Measurements from ENCODE around the gene DAO.

DAO gene

GRCh38 chr12:108849660-108850059, 30.2 kb upstream of the DAO start:
- TF ChIP-seq CTCF (IDR thresholded peaks at IDR 0.05; ENCODE audit: borderline replicate concordance, control extremely low read depth, extremely low read depth, insufficient read depth, missing control alignments): no peak
- in situ Hi-C loops (cut with MboI; ENCODE audit: low sequenced_read_pairs, unreplicated experiment): no loop called here
- DNase-seq (ENCODE audit: low spot score): no peak

- in situ Hi-C loops (cut with MboI; ENCODE audit: low sequenced_read_pairs, unreplicated experiment): no loop called here
- peak; percentile 27 for TF ChIP-seq CTCF (IDR thresholded peaks at IDR 0.05; ENCODE audit: borderline replicate concordance, control extremely low read depth, extremely low read depth, insufficient read depth, missing control alignments)
- DNase-seq (ENCODE audit: low spot score): peak; percentile 83
Measured at GRCh38 chr12:108850854-108851573, 28.9 kb upstream of the DAO start.

- no peak for TF ChIP-seq CTCF (IDR thresholded peaks at IDR 0.05; ENCODE audit: borderline replicate concordance, control extremely low read depth, extremely low read depth, insufficient read depth, missing control alignments)
- in situ Hi-C loops (cut with MboI; ENCODE audit: low sequenced_read_pairs, unreplicated experiment): no loop called here
- no peak for DNase-seq (ENCODE audit: low spot score)
Measured at GRCh38 chr12:108852674-108853309, 27.1 kb upstream of the DAO start.

- no peak for TF ChIP-seq CTCF (IDR thresholded peaks at IDR 0.05; ENCODE audit: borderline replicate concordance, control extremely low read depth, extremely low read depth, insufficient read depth, missing control alignments)
- DNase-seq (ENCODE audit: low spot score): no peak
- in situ Hi-C loops (cut with MboI; ENCODE audit: low sequenced_read_pairs, unreplicated experiment): no loop called here
Measured at GRCh38 chr12:108853426-108853825, 26.5 kb upstream of the DAO start.

- peak; percentile 8 for TF ChIP-seq CTCF (IDR thresholded peaks at IDR 0.05; ENCODE audit: borderline replicate concordance, control extremely low read depth, extremely low read depth, insufficient read depth, missing control alignments)
- no peak for DNase-seq (ENCODE audit: low spot score)
- in situ Hi-C loops (cut with MboI; ENCODE audit: low sequenced_read_pairs, unreplicated experiment): no loop called here
Measured at GRCh38 chr12:108853981-108854446, 25.9 kb upstream of the DAO start.

GRCh38 chr12:108854451-108855283, 25.2 kb upstream of the DAO start:
- in situ Hi-C loops (cut with MboI; ENCODE audit: low sequenced_read_pairs, unreplicated experiment): no loop called here
- DNase-seq (ENCODE audit: low spot score): peak; percentile 69
- no peak for TF ChIP-seq CTCF (IDR thresholded peaks at IDR 0.05; ENCODE audit: borderline replicate concordance, control extremely low read depth, extremely low read depth, insufficient read depth, missing control alignments)
